ENCODE measurements around the gene LRRC71.

The LRRC71 gene

DNA sequence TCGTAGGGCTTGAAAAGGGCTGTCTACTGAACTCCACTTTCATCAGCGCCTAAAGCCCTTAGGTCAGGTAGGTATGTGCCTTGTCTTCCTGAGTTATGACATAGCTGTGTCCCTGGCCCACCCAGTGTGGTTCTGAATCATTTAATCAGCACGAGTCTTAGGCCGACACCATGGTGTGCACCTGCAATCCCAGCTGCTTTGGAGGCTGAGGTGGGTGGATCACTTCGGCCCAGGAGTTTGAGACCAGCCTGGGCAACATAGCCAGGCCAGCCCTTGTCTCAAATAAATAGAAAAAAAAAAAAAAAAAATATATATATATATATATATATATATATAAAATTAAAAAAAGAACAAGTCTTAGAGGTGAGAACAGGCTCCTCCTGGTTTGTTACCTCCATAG is 15.8 kb downstream of the LRRC71 start:
- Histone ChIP-seq H3K9me3 (ENCODE audit: control insufficient read depth, insufficient read depth, low read length) (no peaks in the 10 kb centered on the region), H3K36me3 (ENCODE audit: insufficient read depth, low read length) (peaks cover 8% of the 10 kb centered on the region), H3K9ac (ENCODE audit: low read depth, low read length) (no peak overlapping the region), H3K4me1 (ENCODE audit: insufficient read depth, low read length) (peaks cover 3% of the 10 kb centered on the region; the same call in 1 of the 2 replicates)

GRCh38 chr1:156936721-156937220 is 16.3 kb downstream of the LRRC71 start:
- Histone ChIP-seq H3K9me3 (ENCODE audit: control insufficient read depth, insufficient read depth, low read length) (no peaks in the 10 kb centered on the region), H3K4me1 (ENCODE audit: insufficient read depth, low read length) (peaks cover 3% of the 10 kb centered on the region; the same call in 1 of the 2 replicates), H3K36me3 (ENCODE audit: insufficient read depth, low read length) (peaks cover 8% of the 10 kb centered on the region), H3K9ac (ENCODE audit: low read depth, low read length) (no peak overlapping the region)

DNA sequence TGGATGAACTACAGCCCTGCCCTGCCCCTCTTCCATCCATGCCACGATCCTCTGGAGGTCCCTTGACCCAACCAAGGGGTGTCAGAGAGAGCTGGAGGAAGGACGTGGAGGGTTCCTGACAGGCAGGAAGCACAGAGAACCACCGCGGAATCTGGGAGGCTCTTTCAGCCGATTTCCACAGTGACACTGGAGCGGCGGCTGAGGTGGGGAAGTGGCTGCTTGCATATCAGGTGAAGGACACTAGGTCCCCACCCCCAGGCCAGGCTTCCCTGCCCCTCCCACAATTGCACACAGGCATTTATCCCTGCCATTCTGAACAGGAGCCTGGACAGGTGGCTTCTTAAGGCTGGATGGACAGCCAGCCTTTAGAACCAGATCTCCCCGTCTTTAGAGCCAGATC is 17.5 kb downstream of the LRRC71 start:
- peaks cover 2% of the 10 kb centered on the region; the same call in 1 of the 2 replicates for H3K4me1 ChIP-seq (ENCODE audit: insufficient read depth, low read length)
- no peak overlapping the region for H3K9ac ChIP-seq (ENCODE audit: low read depth, low read length)
- H3K9me3 ChIP-seq (ENCODE audit: control insufficient read depth, insufficient read depth, low read length): no peaks in the 10 kb centered on the region
- peaks cover 8% of the 10 kb centered on the region; the same call in 1 of the 2 replicates for H3K36me3 ChIP-seq (ENCODE audit: insufficient read depth, low read length)

DNA sequence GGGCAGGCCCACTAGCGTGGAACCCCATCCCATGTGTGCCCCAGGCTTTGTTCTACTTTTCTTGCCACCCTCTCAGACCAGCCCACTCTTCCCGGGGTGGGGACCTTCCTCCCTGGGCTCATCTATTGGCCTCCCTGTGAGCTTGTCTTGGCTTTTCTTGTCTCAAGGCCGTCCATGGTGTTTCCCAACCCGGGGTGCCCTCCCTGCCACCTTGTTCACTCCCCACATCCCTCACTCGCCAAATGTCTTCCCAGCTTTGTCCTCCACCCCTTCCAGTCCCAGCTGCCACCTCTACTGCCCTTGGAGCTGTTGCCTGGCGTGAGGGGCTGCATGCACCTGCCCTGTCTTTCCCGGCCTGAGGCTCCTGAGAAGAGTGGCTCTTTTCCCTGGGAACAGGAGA is 18.4 kb downstream of the LRRC71 start:
- Histone ChIP-seq H3K9me3 (ENCODE audit: control insufficient read depth, insufficient read depth, low read length) (no peaks in the 10 kb centered on the region), H3K9ac (ENCODE audit: low read depth, low read length) (no peak overlapping the region), H3K36me3 (ENCODE audit: insufficient read depth, low read length) (peaks cover 14% of the 10 kb centered on the region), H3K4me1 (ENCODE audit: insufficient read depth, low read length) (no peaks in the 10 kb centered on the region)

- no peaks in the 10 kb centered on the region for H3K9me3 ChIP-seq (ENCODE audit: control insufficient read depth, insufficient read depth, low read length)
- H3K4me1 ChIP-seq (ENCODE audit: insufficient read depth, low read length): no peaks in the 10 kb centered on the region
- H3K36me3 ChIP-seq (ENCODE audit: insufficient read depth, low read length): peaks cover 18% of the 10 kb centered on the region
- no peak overlapping the region for H3K9ac ChIP-seq (ENCODE audit: low read depth, low read length)
Observed at GRCh38 chr1:156939786-156940334, 19.4 kb downstream of the LRRC71 start.

DNA sequence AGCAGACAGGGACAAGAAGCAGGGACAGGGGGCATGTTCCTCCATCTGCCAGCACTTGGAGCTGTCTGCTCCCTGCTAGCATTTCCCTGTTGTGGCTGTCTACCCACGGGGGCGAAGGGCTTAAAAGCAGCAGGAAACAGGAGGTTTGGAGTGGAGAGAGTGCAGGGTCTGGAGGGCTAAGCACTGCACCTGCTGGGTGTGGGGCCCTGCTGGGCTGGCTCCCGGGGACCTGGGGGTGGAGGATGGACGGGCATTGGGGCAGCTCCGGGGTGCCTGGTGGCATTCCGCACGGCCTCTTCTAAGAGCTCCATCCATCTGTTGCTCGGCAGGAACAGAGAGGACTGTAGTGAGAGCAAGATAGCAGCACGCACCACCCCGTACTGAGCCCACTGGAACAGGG is 21.2 kb downstream of the LRRC71 start:
- Histone ChIP-seq H3K9me3 (ENCODE audit: control insufficient read depth, insufficient read depth, low read length) (no peaks in the 10 kb centered on the region), H3K9ac (ENCODE audit: low read depth, low read length) (no peak overlapping the region), H3K36me3 (ENCODE audit: insufficient read depth, low read length) (peaks cover 24% of the 10 kb centered on the region), H3K4me1 (ENCODE audit: insufficient read depth, low read length) (no peaks in the 10 kb centered on the region)

DNA sequence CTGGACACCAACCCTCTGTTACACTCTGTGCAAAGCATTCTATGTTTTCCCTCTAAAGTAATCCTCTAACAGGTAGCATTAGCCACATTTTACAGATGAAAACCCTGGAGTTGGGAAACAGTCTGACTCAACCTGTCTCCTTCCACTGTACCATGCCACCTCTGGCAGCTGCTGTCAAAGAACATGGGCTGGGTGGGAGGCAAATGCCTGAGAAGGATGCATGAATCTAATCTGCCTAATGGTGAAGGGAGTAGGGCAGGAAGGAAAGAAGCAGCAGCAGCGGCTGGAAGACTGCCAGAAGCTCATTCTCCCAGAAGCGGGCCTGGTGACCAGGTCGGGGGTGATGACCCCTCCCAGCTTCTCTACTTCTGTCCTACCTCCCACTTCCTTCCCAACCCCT is 21.7 kb downstream of the LRRC71 start:
- Histone ChIP-seq H3K9ac (ENCODE audit: low read depth, low read length) (no peak overlapping the region), H3K36me3 (ENCODE audit: insufficient read depth, low read length) (peaks cover 27% of the 10 kb centered on the region), H3K4me1 (ENCODE audit: insufficient read depth, low read length) (no peaks in the 10 kb centered on the region), H3K9me3 (ENCODE audit: control insufficient read depth, insufficient read depth, low read length) (no peaks in the 10 kb centered on the region)

- H3K9me3 ChIP-seq (ENCODE audit: control insufficient read depth, insufficient read depth, low read length): no peaks in the 10 kb centered on the region
- H3K4me1 ChIP-seq (ENCODE audit: insufficient read depth, low read length): no peaks in the 10 kb centered on the region
- no peak overlapping the region for H3K9ac ChIP-seq (ENCODE audit: low read depth, low read length)
- peaks cover 27% of the 10 kb centered on the region for H3K36me3 ChIP-seq (ENCODE audit: insufficient read depth, low read length)
Observed at GRCh38 chr1:156942576-156942975, 22.1 kb downstream of the LRRC71 start.

DNA sequence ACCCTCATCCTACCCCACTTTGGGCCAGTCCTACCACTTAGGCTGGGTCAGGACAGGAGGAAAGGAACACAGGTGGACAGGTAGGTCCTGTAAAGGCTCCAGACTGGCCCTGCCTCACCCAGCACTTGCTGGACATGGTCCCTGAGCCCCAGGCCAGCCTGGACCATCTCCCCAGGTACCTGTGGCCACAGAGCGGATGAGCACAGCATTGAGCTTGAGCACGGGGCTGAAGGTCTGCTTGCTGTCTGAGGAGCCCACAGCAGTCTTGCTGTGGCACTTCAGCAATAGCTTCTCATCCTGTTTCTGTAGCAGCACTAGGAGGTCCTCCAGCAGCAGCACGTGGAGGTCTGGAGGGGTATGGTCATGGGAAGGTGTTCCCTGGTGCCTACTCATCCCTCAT is 23.3 kb downstream of the LRRC71 start:
- Histone ChIP-seq H3K9me3 (ENCODE audit: control insufficient read depth, insufficient read depth, low read length) (no peaks in the 10 kb centered on the region), H3K4me1 (ENCODE audit: insufficient read depth, low read length) (no peaks in the 10 kb centered on the region), H3K9ac (ENCODE audit: low read depth, low read length) (no peak overlapping the region), H3K36me3 (ENCODE audit: insufficient read depth, low read length) (peaks cover 34% of the 10 kb centered on the region)

GRCh38 chr1:156944268-156944667 is 23.8 kb downstream of the LRRC71 start:
- no peak overlapping the region for H3K9ac ChIP-seq (ENCODE audit: low read depth, low read length)
- no peaks in the 10 kb centered on the region for H3K9me3 ChIP-seq (ENCODE audit: control insufficient read depth, insufficient read depth, low read length)
- H3K36me3 ChIP-seq (ENCODE audit: insufficient read depth, low read length): peaks cover 33% of the 10 kb centered on the region
- no peaks in the 10 kb centered on the region for H3K4me1 ChIP-seq (ENCODE audit: insufficient read depth, low read length)

GRCh38 chr1:156944848-156945247 is 24.4 kb downstream of the LRRC71 start:
- Histone ChIP-seq H3K36me3 (ENCODE audit: insufficient read depth, low read length) (peaks cover 28% of the 10 kb centered on the region), H3K9me3 (ENCODE audit: control insufficient read depth, insufficient read depth, low read length) (no peaks in the 10 kb centered on the region), H3K9ac (ENCODE audit: low read depth, low read length) (no peak overlapping the region), H3K4me1 (ENCODE audit: insufficient read depth, low read length) (no peaks in the 10 kb centered on the region)

GRCh38 chr1:156945881-156946661 is 25.6 kb downstream of the LRRC71 start:
- H3K36me3 ChIP-seq (ENCODE audit: insufficient read depth, low read length): peaks cover 31% of the 10 kb centered on the region

GRCh38 chr1:156947127-156947526 is 26.7 kb downstream of the LRRC71 start:
- H3K4me1 ChIP-seq (ENCODE audit: insufficient read depth, low read length): no peaks in the 10 kb centered on the region
- no peaks in the 10 kb centered on the region for H3K9me3 ChIP-seq (ENCODE audit: control insufficient read depth, insufficient read depth, low read length)
- H3K36me3 ChIP-seq (ENCODE audit: insufficient read depth, low read length): peaks cover 31% of the 10 kb centered on the region
- no peak overlapping the region for H3K9ac ChIP-seq (ENCODE audit: low read depth, low read length)

More at GRCh38 chr1:156945881-156946661, 25.6 kb downstream of the LRRC71 start:
- Histone ChIP-seq H3K9ac (ENCODE audit: low read depth, low read length) (no peak overlapping the region), H3K4me1 (ENCODE audit: insufficient read depth, low read length) (no peaks in the 10 kb centered on the region), H3K9me3 (ENCODE audit: control insufficient read depth, insufficient read depth, low read length) (no peaks in the 10 kb centered on the region)

- Histone ChIP-seq H3K9ac (ENCODE audit: low read depth, low read length) (no peak overlapping the region), H3K9me3 (ENCODE audit: control insufficient read depth, insufficient read depth, low read length) (no peaks in the 10 kb centered on the region), H3K4me1 (ENCODE audit: insufficient read depth, low read length) (no peaks in the 10 kb centered on the region), H3K36me3 (ENCODE audit: insufficient read depth, low read length) (peaks cover 32% of the 10 kb centered on the region)
Observed at GRCh38 chr1:156947818-156948525, 27.5 kb downstream of the LRRC71 start.

Data from ES-I3 (cell line).